Thoracic aorta (tissue), 2 donors: ENCODE data around the gene ASTL. TPM values are rescaled to one million over a fixed set of nuclear protein-coding genes. Genes with fewer than 3 reads are reported as not detected.
A peak's percentile ranks its signal among the peaks of the same experiment; 100 is the strongest.

ENCODE experiments used
- ATAC-seq: fragments of 150-250 bp; one replicate; pipeline ENCODE4 v1.8.0; 2017; ENCODE audit warnings: low read depth; ENCODE audit not compliant: insufficient number of reproducible peaks, low FRiP score
- DNase-seq: peaks from one replicate; pipeline ENCODE4 v3.0.0-alpha.2; 2020; ENCODE audit warnings: low spot score
- H3K27ac ChIP-seq, 2 donors: fragments of 200-600 bp; sonication (generic); 1 replicate in 1 of 2; 2 replicates in 1 of 2; pipeline ENCODE4 v1.5.1; 2016; ENCODE audit warnings: mild to moderate bottlenecking in 2 of 2, moderate library complexity in 2 of 2
- H3K27me3 ChIP-seq: fragments of 200-600 bp; sonication (generic); replicated peaks from 2 replicates; pipeline ENCODE4 v1.6.0; 2016; ENCODE audit warnings: mild to moderate bottlenecking; ENCODE audit not compliant: insufficient read depth
- H3K36me3 ChIP-seq: fragments of 200-600 bp; sonication (generic); one replicate; pipeline ENCODE4 v1.5.1; 2016
- H3K4me1 ChIP-seq, 2 donors: fragments of 200-600 bp; sonication (generic); 1 replicate in 1 of 2; 2 replicates in 1 of 2; pipeline versions ENCODE4 v1.5.1 to v1.6.0; 2016; ENCODE audit warnings: low read depth in 2 of 2, mild to moderate bottlenecking in 1 of 2; ENCODE audit not compliant: control insufficient read depth in 1 of 2
- H3K4me3 ChIP-seq: fragments of 200-600 bp; sonication (generic); 2 replicates; pipeline ENCODE4 v1.5.1; 2016; ENCODE audit warnings: mild to moderate bottlenecking
- H3K9me3 ChIP-seq: fragments of 200-600 bp; sonication (generic); 2 replicates; pipeline ENCODE4 v1.5.1; 2016
- total RNA-seq, 2 donors: library from RNA; depleted of rRNA; stranded (reverse); fragments of >200 nt; gene quantifications; one replicate each; pipeline versions ENCODE4 v1.1.0 to v1.2.3, GENCODE V29; 2016
- TF ChIP-seq, protein P1 (sequence below): fragments of 200-600 bp; sonication (generic); IDR thresholded peaks from one replicate; pipeline ENCODE4 v1.5.1; 2019; ENCODE audit warnings: antibody characterized with exemption

ASTL gene
- total RNA-seq, 2 donors from 2014 or later: not detected

- DNase-seq: no peak
- TF ChIP-seq, protein P1, sequence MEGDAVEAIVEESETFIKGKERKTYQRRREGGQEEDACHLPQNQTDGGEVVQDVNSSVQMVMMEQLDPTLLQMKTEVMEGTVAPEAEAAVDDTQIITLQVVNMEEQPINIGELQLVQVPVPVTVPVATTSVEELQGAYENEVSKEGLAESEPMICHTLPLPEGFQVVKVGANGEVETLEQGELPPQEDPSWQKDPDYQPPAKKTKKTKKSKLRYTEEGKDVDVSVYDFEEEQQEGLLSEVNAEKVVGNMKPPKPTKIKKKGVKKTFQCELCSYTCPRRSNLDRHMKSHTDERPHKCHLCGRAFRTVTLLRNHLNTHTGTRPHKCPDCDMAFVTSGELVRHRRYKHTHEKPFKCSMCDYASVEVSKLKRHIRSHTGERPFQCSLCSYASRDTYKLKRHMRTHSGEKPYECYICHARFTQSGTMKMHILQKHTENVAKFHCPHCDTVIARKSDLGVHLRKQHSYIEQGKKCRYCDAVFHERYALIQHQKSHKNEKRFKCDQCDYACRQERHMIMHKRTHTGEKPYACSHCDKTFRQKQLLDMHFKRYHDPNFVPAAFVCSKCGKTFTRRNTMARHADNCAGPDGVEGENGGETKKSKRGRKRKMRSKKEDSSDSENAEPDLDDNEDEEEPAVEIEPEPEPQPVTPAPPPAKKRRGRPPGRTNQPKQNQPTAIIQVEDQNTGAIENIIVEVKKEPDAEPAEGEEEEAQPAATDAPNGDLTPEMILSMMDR: peak; percentile 63
These were observed 21.3 kb downstream of the ASTL start for GRCh38 chr2:96116879-96117533.

GRCh38 chr2:96116424-96116878 is 21.9 kb downstream of the ASTL start, which contains the start of gene ADRA2B:
Gene ADRA2B, minus strand, starts transcription at chr2:96116571. Its CDS starts 422 bp downstream, at chr2:96116149.
- peak; percentile 36 for ATAC-seq
- Histone ChIP-seq H3K4me3 (peak within 1 kb of the TSS; percentile 76), H3K36me3 (no peaks in the 10 kb centered on the region), H3K9me3 (no peaks in the 10 kb centered on the region), H3K4me1 (peaks cover 3 to 15% of the 10 kb centered on the region in 2 donors), H3K27ac (no peak within 1 kb of the TSS), H3K27me3 (no peaks in the 10 kb centered on the region)
- DNase-seq: no peak
- TF ChIP-seq, protein P1: no peak

More at GRCh38 chr2:96116879-96117533, 21.3 kb downstream of the ASTL start:
- Histone ChIP-seq H3K9me3 (no peaks in the 10 kb centered on the region), H3K4me1 (peaks cover 3 to 15% of the 10 kb centered on the region in 2 donors), H3K36me3 (no peaks in the 10 kb centered on the region), H3K27ac (no peak overlapping the region), H3K4me3 (peak overlapping the region; percentile 76), H3K27me3 (no peaks in the 10 kb centered on the region)
- peak; percentile 61 for ATAC-seq

DNA sequence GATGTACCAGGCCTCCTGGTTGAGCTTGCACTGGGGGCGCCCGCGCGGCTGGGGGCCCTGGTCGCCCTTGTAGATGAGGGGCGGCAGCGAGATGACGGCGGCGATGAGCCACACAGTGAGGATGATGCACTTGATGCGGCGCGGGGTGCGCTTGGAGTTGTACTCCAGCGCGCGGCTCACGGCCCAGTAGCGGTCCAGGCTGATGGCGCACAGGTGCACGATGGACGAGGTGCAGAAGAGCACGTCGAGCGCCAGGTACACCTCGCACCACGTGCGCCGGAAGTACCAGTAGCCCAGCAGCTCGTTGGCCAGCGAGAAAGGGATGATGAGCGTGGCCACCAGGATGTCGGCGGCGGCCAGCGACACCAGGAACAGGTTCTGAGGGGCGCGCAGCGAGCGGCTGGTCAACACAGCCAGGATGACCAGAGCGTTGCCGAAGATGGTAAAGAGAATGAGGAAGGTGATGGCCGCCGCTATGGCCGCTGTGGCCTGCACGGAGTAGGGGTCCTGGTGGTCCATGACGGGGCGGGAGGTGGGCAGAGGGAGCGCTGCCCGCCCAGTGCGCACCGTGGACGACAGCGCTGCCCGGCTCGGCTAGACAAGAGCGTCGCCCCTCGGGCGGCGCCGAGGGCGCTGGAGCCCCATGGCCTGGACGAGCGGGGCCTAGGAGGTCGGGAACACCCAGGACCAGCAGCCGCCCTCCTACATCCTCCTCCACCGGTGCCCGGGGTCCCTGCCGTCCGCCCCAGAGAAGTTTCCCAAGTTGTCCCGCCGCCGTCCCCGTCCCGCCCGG is 22.5 kb downstream of the ASTL start:
- no peaks in the 10 kb centered on the region for H3K36me3 ChIP-seq
- TF ChIP-seq, protein P1: no peak
- ATAC-seq (no peak), DNase-seq (no peak)
- H3K4me3 ChIP-seq: peak overlapping the region; percentile 76
- H3K27ac ChIP-seq: no peak overlapping the region
- peaks cover 3 to 15% of the 10 kb centered on the region in 2 donors for H3K4me1 ChIP-seq
- no peaks in the 10 kb centered on the region for H3K9me3 ChIP-seq
- no peaks in the 10 kb centered on the region for H3K27me3 ChIP-seq

DNA sequence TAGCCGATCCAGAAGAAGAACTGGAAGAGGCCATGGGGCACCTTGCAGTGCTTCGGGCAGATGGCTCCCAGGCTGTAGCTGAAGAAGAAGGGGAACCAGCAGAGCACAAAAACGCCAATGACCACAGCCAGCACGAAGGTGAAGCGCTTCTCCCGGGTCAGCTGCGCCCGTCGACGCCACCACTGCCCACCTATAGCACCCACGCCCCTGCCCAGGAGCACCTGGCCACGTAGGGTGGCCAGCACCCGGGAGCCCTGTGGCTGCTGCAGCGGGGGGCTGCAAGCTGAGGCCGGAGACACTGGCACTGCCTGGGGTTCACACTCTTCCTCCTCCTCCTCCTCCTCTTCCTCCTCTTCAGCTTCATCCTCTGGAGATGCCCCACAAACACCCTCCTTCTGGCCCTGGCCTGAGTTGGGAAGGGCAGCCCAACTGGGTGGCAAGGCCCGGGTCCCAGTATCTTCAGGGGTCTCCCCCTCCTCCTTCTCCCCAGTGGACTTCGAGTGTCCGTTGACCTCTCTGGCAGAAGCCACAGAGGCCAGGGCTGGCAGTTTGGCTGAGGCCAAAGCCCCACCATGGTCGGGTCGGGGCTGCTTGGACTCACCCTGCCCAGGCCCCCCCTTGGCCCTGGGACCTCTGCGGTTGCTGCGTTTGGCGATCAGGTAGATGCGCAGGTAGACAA is 23.3 kb downstream of the ASTL start:
- Histone ChIP-seq H3K4me1 (peaks cover 3 to 15% of the 10 kb centered on the region in 2 donors), H3K36me3 (no peaks in the 10 kb centered on the region), H3K27me3 (no peaks in the 10 kb centered on the region), H3K27ac (no peak overlapping the region), H3K9me3 (no peaks in the 10 kb centered on the region), H3K4me3 (no peak overlapping the region)
- TF ChIP-seq, protein P1: no peak
- DNase-seq (no peak), ATAC-seq (no peak)

DNA sequence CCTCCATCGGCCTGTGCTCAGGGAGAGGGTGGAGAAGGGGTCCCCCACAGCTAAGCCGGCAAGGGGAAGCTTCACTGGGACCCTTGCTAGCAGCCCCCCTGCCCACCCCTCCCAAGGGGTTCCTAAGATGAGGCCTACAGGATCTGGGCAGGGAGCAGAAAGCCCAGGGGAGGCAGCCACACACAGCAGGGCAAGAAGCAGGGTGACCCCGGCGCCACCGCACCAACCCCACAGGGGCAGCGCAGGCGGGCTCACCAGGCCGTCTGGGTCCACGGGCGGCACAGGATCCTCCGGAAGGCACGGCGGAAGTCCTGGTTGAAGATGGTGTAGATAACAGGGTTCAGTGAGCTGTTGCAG is 23.8 kb downstream of the ASTL start:
- no peaks in the 10 kb centered on the region for H3K27me3 ChIP-seq
- TF ChIP-seq, protein P1: no peak
- DNase-seq (no peak), ATAC-seq (no peak)
- H3K27ac ChIP-seq: no peak overlapping the region
- no peak overlapping the region for H3K4me3 ChIP-seq
- no peaks in the 10 kb centered on the region for H3K9me3 ChIP-seq
- H3K36me3 ChIP-seq: no peaks in the 10 kb centered on the region
- peaks cover 3 to 15% of the 10 kb centered on the region in 2 donors for H3K4me1 ChIP-seq
